Measurements from ENCODE around the gene ABHD2.
"Not testable (repeated sequence)": the region's sequence is repeated elsewhere in the genome, so short reads cannot be mapped to it uniquely, and the experiment has no call there.

ABHD2 gene

DNA sequence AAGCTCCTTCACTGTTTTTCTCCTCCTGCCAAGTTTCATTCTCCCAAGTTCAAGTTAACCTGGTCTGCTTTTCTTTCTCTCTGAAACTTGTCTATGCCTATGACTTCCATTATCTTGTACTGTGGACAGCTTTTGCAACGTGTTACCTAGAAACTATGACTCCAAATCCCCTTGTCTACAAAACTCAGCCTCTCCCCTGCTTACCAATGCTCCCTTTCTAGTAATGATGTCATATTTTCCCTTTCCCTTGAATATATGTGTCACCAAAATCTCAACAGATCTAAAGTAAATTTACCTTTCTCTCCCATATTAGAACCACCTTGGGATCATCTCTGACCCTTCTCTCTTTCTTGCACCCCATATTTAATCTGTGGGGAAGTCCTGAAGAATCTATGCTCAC, 10.5 kb upstream of the ABHD2 start:
- H3K27me3 ChIP-seq: no peaks in the 10 kb centered on the region
- no peaks in the 10 kb centered on the region for H3K9me3 ChIP-seq
- no peak overlapping the region for H3K4me3 ChIP-seq
- no peak overlapping the region for H3K27ac ChIP-seq
- H3K4me1 ChIP-seq: peaks cover 0 to 6% (median 0%) of the 10 kb centered on the region in 4 donors
- intact Hi-C loops (cut with DNase I; ENCODE audit: low total_unique reads): no loop called here
- no peak for DNase-seq
- H3K36me3 ChIP-seq: peaks cover 0 to 6% (median 4%) of the 10 kb centered on the region in 3 donors
- TF ChIP-seq, protein P1, sequence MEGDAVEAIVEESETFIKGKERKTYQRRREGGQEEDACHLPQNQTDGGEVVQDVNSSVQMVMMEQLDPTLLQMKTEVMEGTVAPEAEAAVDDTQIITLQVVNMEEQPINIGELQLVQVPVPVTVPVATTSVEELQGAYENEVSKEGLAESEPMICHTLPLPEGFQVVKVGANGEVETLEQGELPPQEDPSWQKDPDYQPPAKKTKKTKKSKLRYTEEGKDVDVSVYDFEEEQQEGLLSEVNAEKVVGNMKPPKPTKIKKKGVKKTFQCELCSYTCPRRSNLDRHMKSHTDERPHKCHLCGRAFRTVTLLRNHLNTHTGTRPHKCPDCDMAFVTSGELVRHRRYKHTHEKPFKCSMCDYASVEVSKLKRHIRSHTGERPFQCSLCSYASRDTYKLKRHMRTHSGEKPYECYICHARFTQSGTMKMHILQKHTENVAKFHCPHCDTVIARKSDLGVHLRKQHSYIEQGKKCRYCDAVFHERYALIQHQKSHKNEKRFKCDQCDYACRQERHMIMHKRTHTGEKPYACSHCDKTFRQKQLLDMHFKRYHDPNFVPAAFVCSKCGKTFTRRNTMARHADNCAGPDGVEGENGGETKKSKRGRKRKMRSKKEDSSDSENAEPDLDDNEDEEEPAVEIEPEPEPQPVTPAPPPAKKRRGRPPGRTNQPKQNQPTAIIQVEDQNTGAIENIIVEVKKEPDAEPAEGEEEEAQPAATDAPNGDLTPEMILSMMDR (IDR thresholded peaks at IDR 0.05): no peak

- Histone ChIP-seq H3K36me3 (peaks cover 0 to 6% (median 4%) of the 10 kb centered on the region in 3 donors), H3K9me3 (no peaks in the 10 kb centered on the region), H3K27me3 (no peaks in the 10 kb centered on the region), H3K4me3 (no peak overlapping the region), H3K27ac (no peak overlapping the region), H3K4me1 (no peaks in the 10 kb centered on the region)
- TF ChIP-seq, protein P1 (IDR thresholded peaks at IDR 0.05): no peak
- intact Hi-C loops (cut with DNase I; ENCODE audit: low total_unique reads): no loop called here
- no peak for DNase-seq
Observed at GRCh38 chr15:89078851-89079810, 9.1 kb upstream of the ABHD2 start.

DNA sequence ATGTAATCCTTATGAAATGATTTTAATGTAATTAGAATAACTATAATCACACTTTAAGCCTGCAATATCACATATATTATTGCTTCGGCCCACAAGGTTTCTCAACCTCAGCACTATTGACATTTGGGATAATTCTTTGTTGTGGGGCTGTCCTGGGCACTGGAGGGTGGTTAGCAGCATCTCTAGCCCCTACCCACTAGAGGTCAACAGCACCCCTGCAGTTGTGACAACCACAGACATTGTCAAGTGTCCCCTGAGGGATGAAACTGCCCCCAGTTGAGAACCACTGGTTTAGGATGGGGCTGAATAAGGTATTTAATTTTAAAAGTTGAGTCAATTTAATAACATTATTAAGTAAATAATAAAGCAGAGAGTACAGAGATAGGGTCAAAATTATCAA, 6.4 kb upstream of the ABHD2 start:
- Histone ChIP-seq H3K27ac (no peak overlapping the region), H3K4me1 (peaks cover 0 to 7% (median under 1%) of the 10 kb centered on the region in 4 donors), H3K36me3 (no peaks in the 10 kb centered on the region), H3K4me3 (no peak overlapping the region), H3K9me3 (no peaks in the 10 kb centered on the region), H3K27me3 (no peaks in the 10 kb centered on the region)
- TF ChIP-seq, protein P1 (IDR thresholded peaks at IDR 0.05): no peak
- intact Hi-C loops (cut with DNase I; ENCODE audit: low total_unique reads): no loop called here
- no peak for DNase-seq

- Histone ChIP-seq H3K4me1 (peaks cover 0 to 16% (median 8%) of the 10 kb centered on the region in 4 donors), H3K36me3 (no peaks in the 10 kb centered on the region), H3K27ac (no peak overlapping the region), H3K9me3 (no peaks in the 10 kb centered on the region), H3K4me3 (no peak overlapping the region), H3K27me3 (no peaks in the 10 kb centered on the region)
- DNase-seq: no peak
- intact Hi-C loops (cut with DNase I; ENCODE audit: low total_unique reads): no loop called here
- TF ChIP-seq, protein P1 (IDR thresholded peaks at IDR 0.05): no peak
Observed at GRCh38 chr15:89083246-89083645, 5.0 kb upstream of the ABHD2 start.

GRCh38 chr15:89085289-89085926, 2.8 kb upstream of the ABHD2 start:
- Histone ChIP-seq H3K4me3 (no peak overlapping the region), H3K9me3 (no peaks in the 10 kb centered on the region), H3K27ac (peak overlapping the region; percentile 9 to 98), H3K27me3 (no peaks in the 10 kb centered on the region), H3K36me3 (no peaks in the 10 kb centered on the region), H3K4me1 (peaks cover 0 to 31% (median 21%) of the 10 kb centered on the region in 4 donors)
- no peak for DNase-seq
- TF ChIP-seq, protein P1 (IDR thresholded peaks at IDR 0.05): no peak
- intact Hi-C loops (cut with DNase I; ENCODE audit: low total_unique reads): no loop called here

DNA sequence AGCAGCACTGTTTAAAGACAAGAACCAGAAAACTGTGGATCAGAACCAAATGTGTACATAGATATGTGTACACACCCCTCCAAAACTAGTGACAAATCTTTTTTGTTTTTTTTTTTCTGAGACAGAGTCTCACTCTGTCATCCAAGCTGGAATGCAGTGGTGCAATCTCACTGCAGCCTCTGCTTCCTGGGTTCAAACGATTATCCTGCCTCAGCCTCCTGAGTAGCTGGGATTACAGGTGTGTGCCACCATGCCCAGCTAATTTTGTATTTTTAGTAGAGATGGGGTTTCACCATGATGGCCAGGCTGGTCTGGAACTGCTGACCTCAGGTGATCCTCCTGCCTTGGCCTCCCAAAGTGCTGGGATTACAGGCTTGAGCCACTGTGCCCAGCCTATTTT, 2.3 kb upstream of the ABHD2 start:
- intact Hi-C loops (cut with DNase I; ENCODE audit: low total_unique reads); H3K4me3 ChIP-seq; H3K27me3 ChIP-seq; H3K36me3 ChIP-seq; DNase-seq; H3K9me3 ChIP-seq: not testable (repeated sequence)
- Histone ChIP-seq H3K27ac (peak overlapping the region; percentile 90 to 98), H3K4me1 (peaks cover 0 to 33% (median 22%) of the 10 kb centered on the region in 4 donors)

DNA sequence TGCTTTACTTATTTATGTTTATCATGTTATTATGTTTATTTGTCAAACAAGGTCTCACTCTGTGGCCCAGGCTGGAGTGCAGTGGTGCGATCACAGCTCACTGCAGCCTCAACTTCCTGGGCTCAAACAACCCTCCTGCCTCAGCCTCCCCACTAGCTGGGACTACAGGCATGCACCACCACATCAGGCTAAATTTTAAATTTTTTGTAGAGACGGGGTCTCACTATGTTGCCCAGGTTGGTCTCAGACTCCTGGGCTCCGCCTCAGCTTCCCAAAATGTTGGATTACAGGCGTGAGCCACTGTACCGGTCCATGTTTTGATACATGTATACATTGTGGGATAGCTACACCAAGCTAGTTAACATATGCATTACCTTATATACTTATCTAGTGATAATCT, 1.9 kb upstream of the ABHD2 start:
- H3K4me3 ChIP-seq; intact Hi-C loops (cut with DNase I; ENCODE audit: low total_unique reads); H3K9me3 ChIP-seq; H3K27me3 ChIP-seq; DNase-seq; H3K36me3 ChIP-seq: not testable (repeated sequence)
- Histone ChIP-seq H3K27ac (peak overlapping the region; percentile 90 to 98), H3K4me1 (peaks cover 0 to 38% (median 22%) of the 10 kb centered on the region in 4 donors)

Data from tibial artery (tissue), 4 donors.